Omental fat pad (tissue), 4 donors: Measurements from ENCODE around the gene RAB44. TPM values are rescaled to one million over a fixed set of nuclear protein-coding genes. Genes with fewer than 3 reads are reported as not detected.

Experiments used
- ATAC-seq: fragments of 150-250 bp; one replicate; pipeline ENCODE4 v1.9.1; 2016; ENCODE audit warnings: mild to moderate bottlenecking, moderate library complexity; ENCODE audit not compliant: low FRiP score
- DNase-seq: peaks from one replicate; pipeline ENCODE4 v3.0.0-alpha.2; 2019; ENCODE audit warnings: low spot score
- CTCF ChIP-seq, 3 donors: fragments of 450-650 bp; IDR thresholded peaks; one replicate each; pipeline ENCODE4 v1.5.1; 2016 to 2017; ENCODE audit warnings: antibody characterized with exemption in 3 of 3, mild to moderate bottlenecking in 3 of 3, moderate library complexity in 2 of 3
- small RNA-seq: library from RNA; depleted of rRNA; stranded (forward); fragments of <200 nt; gene quantifications from one replicate; pipeline ENCODE3, GENCODE V24; 2016
- total RNA-seq, 4 donors: library from RNA; depleted of rRNA; stranded (reverse); fragments of >200 nt; gene quantifications; one replicate each; pipeline ENCODE4 v1.1.0, GENCODE V29; 2016

Gene RAB44
- total RNA-seq, 4 donors from 2014 or later, result 0.19 to 2.4 (median 0.43) TPM

- no peak for TF ChIP-seq CTCF (IDR thresholded peaks at IDR 0.05)
- ATAC-seq (no peak), DNase-seq (no peak)
Measured at GRCh38 chr6:36781669-36782068, 84.0 kb downstream of the RAB44 start.

Small RNAs within 50 kb of the gene (small RNA-seq; reads per million reads assigned to genes)
- not detected for gene RF00019

Other genes starting within 250 kb of the RAB44 start
- 10 to 100 TPM; 19.2 to 43.2 (median 31.3) TPM for gene STK38, start 150.3 kb upstream of the RAB44 start, total RNA-seq
- 100 to 1,000 TPM; 162 to 260 (median 189) TPM for gene SRSF3, start 103.5 kb upstream of the RAB44 start, total RNA-seq
- 100 to 1,000 TPM; 126 to 611 (median 261) TPM for gene CDKN1A, start 19.1 kb upstream of the RAB44 start, total RNA-seq
- gene CPNE5, start 141.6 kb downstream of the RAB44 start, total RNA-seq, result 10 to 100 TPM in 1 of 4 donors, 1 to 10 TPM in 2, under 1 TPM in 1; 0.47 to 20.3 (median 7.6) TPM
- 10 to 100 TPM; 17.5 to 31.6 (median 20.9) TPM for gene PPIL1, start 177.0 kb downstream of the RAB44 start, total RNA-seq
- gene C6orf89, start 188.1 kb downstream of the RAB44 start, total RNA-seq, result 10 to 100 TPM; 40.2 to 53.0 (median 46.0) TPM